GM19395 (cell line): Measurements from ENCODE around the gene HERC2.
"Not testable (repeated sequence)": the region's sequence is repeated elsewhere in the genome, so short reads cannot be mapped to it uniquely, and the experiment has no call there.

Source experiments
- ATAC-seq: cut with Tn5 transposase; IDR thresholded peaks from one replicate; pipeline ENCODE4 v1.9.1; 2021; ENCODE audit warnings: mild to moderate bottlenecking, moderate library complexity; ENCODE audit not compliant: unreplicated experiment

HERC2 gene

DNA sequence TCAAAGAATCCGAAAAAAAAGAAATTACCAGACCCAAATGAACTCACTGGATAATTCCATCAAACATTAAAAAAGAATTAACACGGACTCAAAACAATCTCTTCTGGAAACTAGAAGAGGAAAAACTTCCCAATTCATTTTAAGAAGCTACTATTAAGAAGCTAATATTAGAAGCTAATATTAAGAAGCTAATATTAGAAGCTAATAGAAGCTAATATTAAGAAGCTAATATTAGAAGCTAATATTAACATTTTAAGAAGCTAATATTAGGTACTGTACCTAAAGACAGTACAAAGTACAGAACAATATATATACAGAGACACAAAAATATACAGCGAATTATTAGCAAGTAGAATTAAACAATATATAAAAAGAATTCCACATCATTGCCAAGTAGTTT is 35.9 kb downstream of the HERC2 start:
- ATAC-seq = no peak

DNA sequence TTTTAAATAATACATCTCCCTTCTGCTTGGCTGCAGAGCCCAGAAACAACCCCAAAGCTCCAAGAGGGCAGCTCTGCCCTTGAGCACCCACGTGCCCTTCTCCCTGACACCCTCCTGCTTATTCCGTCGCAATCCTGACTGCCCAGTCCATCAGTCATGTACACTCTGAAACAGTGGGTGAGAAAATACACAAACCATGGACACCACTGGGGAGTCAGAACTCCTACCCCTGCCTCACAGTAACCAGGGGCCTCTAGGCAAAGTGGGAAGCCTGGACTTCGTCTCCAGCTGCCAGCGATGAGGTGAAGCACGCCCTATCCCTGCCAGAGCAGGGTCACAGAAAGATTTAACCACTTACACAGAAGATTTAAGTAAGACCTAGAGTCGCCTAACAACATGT is 40.1 kb downstream of the HERC2 start:
- no peak for ATAC-seq

DNA sequence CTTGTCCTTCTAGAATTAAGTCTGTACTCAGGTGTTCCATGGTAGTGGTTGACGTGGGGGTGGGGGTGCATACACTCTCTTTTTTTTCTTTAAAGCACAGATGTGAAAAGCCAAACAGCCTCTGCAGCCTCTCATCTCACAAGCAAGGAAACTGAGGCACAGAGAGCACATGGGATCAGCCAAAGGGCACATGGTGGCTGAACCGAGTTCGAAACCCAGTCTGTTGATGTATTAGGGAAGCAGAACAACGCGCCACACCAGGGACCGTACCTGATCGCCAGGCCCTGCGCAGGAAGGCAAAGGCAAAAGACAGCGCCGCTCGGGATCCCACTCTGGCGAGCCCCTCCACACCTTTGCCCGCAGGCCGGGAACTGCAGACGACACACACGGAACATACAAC is 47.3 kb downstream of the HERC2 start:
- no peak for ATAC-seq

DNA sequence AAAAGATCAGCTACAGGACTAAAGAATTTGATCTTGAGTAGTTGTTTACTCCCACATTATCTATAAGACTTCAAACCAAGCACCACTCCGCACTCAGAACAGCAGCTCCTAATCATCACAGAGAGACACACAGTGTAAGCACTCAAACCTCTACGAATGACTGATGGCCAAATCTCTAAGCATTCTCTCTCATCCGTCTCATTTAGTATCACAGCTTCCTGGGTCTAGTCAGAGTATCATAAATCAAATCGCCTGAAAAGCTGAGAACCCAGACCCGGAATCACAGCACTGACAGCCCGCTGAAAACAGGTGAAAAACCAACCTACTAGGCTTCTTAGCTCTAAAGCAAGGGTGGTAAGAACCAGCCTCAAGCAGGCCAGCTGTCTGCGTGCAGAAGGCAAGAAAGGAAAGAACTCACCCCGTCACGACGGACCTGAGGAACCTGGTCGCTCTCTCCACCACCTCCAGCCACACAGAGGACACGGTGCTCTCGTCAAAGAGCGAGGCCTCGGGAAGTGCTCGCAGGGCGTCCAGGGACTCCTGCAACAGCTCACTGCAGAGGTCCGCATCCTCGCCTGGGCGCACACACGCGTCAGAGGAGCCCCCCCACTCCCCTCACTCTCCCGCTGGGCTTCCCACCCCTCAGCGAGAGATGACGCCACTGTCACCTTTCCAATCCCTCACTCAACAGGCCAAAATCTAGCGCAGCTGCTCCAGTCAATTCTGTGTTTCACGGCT is 47.9 kb downstream of the HERC2 start:
- no peak for ATAC-seq

DNA sequence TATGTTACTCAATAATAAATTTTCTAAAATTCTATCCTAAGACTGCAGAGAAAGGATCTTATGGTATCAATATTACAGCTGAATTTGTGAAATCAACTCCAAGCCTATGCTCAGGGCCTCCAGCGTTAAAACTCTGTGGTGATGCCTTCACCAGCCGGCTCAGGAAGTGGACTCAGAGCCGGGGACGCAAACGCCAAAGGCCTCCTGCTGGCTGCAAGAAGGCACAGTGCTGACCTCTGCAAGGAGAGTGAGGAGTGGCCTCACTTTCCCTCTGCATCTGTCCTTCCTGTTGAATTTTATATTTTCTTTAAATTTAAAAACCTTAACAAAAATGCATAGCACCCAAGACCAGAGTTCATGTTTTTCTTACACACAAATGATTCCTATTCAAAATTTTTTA is 48.5 kb downstream of the HERC2 start:
- ATAC-seq = no peak

DNA sequence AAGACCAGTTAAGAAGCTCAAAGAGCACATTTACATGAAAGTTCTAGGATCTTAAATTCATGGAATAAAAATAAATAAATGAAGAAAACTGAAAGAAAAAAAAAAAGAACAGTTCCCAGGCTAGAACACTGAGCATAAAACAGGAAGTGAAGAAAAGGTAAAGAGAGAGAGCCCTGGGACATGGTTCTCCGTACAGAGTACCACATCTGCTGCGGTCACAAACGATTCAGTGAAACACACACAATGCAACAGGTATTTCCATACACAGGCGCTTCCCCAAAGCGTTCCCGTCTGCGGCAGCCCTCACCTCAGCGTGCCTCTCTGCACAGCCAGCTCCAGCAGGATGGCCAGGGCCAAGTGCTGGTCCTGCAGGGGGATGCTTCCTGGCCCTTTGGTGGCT is 49.4 kb downstream of the HERC2 start:
- no peak for ATAC-seq

DNA sequence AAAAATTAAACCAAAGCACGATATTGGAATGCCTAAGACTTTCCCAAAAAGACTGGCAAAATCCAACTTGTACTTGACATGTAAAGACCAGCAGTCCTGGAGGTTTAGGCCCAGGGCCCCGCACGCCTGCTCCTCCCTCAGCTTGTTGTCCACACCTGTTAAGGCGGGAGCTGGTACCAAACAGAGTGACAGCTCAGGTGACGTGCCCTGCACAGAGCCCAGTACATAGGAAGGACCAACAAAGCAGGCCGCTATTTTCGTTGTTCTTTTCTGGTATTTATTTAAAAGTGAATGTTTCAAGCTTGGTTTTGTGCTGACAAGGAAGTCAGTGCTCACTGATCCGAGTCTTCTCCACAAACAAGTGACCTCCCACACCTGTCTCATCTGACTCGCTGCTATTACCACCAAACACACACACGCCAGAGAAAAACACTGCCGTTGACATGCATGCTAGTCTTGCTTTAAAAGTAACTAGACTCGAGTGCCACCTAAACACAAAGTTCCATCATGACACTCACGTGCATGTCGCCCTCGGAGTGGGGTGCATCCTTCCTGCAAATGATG is 50.2 kb downstream of the HERC2 start:
- no peak for ATAC-seq

DNA sequence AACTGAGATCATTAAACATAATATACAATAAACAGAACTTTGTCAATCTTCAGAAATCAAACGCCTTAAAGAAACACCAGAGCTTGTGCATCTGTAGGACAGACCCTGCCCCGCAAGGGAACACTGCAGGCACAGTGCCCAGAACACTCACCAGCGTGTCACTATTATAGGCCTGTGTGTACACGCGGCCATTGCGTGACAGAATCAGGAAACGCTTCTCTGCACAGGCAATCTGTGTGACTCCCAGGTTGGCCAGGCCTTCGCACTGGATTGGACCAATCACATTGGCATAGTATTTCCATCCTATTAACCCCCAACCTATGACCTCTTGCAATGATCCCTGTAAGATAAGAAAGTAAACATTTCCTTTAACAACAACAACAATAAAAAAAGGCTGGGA is 52.9 kb downstream of the HERC2 start:
- ATAC-seq = no peak

DNA sequence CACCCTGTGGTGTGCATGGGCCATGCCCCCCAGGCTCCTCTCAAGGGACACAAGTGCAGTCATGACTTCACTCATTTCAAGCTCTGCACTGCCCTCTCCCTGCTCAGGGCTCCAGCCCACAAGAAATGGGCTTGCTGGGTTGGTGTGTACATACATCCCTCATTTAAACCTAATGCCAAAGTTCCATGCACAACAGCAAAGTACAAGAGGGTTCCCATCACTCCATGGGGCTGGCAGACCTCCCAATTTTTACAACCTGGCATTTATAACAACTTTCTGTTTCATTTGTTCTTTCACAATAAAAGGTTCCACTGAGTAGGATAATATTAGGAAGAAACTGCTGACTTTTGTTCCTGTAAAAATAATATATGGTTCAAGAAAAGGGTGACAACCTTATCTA is 54.3 kb downstream of the HERC2 start:
- ATAC-seq = no peak

DNA sequence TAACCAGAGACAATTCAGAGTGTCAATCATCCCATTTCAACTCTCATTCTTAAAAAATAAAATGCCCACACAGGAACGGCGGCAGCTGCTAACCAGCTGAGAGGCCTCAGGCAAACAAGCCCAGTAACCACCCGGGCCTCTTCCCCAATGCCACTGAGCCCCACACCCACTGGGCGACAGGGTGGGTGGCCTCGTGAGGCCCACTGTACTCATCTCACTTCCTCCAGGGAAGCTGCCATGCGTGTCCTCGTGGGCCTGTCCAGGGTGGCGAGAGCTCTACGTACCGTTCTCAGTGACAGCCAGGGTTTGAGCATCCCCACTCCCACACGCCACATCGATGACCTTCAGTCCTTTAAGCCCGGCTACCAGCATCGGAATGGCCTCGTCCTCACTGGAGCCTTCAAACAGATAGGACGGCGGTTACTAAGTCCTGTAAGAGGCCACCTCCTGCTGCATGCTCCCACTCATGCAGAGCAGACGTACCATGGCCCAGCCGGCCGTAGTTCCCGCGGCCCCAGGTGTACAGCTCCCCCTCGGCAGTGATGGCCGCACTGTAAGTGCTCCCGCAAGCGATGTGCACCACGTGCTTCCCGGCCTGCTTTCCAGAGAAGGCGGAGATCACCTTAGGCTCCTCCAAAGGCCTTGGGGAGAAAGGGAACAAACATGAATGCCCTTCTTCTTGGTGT is 56.5 kb downstream of the HERC2 start:
- no peak for ATAC-seq

DNA sequence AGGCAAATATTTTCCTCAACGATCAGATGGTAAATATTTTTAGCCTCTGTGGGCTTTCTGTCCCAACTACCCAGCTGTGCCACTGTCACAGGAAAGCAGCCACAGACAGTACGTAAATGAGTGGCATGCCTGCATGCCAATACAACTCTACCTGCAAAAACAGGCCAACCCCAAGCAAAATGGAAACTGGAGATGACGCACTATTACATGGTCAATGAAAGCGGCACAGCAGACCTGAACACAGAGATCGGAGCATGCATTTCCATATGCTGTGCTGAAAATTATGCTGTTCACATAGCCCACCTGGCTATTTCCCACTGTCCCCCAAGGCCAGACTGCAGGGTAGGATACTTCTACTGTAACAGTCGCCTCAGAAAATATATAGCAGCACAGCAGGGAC is 57.8 kb downstream of the HERC2 start:
- no peak for ATAC-seq

DNA sequence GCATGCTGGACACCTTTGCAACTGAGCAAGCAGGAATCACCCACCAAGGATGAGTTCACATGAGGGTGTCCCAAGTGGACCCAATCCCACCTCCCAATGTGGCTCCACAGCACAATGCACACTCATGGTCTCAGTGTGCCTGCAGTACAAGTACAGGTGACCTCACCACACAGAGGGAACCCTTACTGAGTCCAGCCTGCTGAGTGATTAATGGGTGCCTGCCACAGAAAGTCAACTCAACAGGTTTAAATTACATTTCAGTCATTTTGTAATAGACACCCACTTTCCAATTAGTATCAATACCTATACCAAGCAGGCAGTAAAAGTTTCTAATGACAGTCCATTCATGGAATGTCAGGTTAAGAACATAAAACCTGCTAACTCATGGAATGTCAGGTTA is 59.5 kb downstream of the HERC2 start:
- ATAC-seq = no peak

DNA sequence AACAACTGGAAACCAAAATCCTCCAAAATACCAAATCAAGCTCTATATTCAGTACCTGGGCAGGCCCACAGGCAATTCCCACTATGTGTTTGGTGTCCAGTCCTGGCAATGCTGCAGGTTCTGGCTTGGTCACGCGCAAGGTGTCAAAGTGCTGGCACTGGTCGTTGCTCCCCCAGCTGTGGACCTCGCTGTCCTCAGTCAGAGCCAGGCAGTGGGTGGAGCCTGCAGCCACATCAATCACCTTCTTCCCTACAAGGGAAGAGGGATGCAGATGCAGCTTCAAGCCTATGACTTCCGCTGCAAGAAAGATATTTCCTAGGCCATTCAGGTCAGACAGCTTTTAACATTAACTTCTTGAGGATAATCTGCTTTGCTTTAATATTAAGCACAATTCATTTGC is 61.3 kb downstream of the HERC2 start:
- no peak for ATAC-seq

DNA sequence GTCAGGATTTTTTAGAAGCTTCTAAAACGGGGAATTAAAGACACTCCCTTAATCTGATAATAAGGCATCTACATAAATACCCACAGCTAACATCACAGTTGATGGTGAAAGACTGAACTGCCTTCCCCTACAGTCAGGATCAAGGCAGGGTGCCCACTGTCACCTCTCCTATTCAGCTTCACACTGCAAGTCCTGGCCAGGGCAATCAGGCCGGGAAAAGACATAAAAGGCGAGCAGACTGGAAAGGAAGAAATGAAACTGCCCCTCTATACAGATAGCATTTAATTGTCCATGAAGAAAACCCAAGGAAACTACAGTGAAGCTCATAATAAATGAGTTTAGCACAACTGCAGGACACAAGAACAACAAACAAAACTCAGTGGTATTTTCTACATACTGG is 61.7 kb downstream of the HERC2 start:
- no peak for ATAC-seq

DNA sequence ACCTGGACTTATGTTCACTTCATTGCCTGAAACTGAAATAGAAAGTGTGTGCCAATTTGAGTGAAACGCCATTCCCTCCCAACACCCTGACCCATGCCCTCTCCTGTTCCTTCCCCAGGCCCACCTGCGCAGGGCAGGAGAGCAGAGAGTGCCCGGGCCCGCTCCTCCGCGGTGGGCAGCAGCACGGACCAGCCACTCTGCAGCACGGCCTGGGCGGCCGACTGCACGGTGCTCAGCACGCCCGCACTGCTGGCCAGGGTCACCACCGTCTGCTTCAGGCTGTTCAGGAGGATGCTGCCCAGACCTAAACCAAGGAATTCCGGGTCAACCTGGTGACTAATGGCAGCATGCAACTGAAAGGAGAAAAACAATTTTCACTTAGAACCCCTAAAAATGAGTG is 66.0 kb downstream of the HERC2 start:
- ATAC-seq = no peak

DNA sequence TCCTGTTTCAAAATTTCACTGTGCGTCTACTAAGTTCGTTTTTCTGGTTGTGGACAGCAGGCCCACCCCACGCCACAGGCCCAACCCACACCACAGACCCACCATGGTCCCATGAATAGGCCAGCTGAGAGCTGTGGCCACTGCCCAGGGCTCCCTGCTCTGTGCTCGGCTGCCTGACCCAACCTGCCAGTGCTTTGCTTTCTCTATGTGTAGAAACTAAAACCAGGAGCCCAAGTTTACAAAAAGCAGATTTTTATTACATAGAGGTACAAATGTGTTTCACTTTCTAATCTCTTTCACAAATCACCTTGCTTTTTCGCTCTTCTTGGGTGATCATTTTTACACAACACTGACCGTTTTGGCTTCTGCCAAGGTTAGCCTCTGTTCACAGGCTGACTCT is 69.1 kb downstream of the HERC2 start:
- ATAC-seq = no peak

DNA sequence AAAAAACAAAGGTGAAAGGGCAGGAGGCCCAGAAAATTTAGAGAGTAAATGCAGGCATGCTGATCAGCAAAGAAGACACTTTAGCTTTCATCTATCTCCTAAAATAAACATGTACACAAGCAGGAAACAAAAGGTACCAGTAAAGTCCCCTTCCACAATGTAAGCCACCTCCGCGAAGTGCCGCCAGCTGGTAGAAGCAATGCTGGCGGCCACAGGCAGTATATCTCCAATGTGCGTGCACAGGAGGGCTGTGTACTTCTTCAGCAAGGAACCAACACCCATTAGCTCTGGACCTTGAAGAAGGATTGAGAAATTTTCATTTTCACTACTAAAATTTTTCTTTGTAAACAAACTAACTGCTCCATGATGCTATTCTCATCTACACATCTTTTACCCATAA is 75.4 kb downstream of the HERC2 start:
- ATAC-seq = no peak

DNA sequence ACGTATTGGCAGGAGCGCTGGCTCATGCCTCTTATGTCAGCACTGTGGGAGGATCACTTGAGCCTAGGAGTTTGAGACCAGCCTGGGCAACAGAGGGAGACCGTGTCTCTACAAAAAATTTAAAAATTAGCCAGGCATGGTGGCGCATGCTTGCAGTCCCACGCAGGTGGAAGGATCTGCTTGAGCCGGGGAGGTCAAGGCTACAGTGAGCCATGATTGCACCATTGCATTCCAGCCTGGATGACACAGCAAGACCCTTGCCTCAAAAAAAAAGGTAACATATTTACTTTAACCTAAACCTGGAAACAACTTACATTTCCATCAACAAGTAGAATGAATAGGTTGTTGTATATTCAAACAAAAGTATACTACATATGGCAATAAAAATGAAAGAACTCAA is 78.1 kb downstream of the HERC2 start:
- no peak for ATAC-seq

DNA sequence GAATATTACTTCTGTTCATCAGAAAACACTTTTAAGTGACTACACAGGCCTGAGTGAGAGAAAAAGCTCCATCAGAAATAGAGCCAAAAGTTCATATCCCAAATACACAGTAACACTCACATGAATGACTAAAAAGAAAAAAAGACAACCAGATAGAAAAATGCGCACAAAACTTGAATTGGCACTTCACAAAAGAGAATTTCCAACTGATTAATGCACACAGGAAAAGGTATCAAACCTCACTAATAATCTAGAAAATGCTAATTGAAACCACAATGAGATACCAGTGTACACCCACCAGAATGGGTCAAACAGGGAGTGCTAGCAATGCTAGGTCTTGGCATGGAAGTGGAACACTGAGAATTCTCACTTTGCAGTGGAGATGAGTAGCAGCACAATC is 78.6 kb downstream of the HERC2 start:
- ATAC-seq = no peak

DNA sequence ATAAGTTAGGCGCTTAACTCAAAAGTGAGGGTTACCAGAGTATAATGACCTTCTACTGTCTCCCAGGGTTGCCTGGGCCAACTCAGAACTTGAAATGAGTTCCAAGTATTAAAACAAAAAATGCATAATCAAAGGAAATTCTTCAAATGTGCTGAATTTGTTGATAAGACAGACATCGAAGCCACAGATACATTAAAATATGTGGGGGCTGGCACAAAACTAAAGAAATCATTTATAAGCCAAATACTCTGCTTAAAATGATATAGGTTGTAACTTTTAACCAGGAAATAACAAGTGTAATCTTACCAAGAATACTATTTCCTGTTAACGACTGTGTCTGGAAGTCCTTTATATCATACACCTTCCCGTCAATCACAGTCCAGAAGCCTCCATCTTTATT is 83.7 kb downstream of the HERC2 start:
- ATAC-seq = not testable (repeated sequence)

DNA sequence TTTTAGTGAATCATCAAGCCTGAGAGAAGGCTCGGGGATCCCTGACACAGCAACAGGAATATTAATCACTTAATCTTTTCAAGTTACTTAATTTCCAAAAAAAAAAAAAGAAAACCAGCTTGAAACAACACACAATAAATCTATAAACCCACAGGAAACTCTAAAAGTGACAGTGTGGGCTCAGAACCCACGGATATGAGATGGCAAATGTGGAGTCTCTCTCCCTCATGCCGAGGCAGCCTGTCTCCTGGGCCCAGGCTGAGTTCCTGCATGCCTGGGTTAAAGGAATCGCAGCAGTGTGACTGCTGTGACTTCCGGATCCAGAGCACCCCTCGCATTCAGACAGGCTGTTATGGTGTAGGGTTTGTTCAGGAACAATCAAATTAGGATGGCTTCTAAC is 90.2 kb downstream of the HERC2 start:
- ATAC-seq = not testable (repeated sequence)

DNA sequence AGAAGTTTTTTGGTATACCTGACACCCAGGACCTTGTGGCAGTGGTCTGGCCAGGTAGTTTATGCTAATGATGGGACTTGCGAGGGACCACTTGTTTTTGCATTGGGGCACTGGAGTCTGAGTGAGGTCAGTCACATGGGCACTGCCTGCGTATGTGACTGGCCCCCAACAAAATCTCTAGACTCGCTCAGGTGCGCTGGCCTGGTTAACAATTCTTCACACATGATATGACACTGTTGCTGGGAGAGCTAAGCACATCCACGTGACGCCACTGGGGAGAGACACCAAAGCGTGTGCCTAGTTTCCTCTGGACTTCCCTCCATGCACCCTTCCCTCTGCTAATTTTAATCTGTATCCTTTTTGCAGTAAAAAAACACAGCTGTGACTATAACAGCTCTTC is 90.6 kb downstream of the HERC2 start:
- not testable (repeated sequence) for ATAC-seq
